ENCODE data around the gene ASB11. TPM values are rescaled to one million over a fixed set of nuclear protein-coding genes. Genes with fewer than 3 reads are reported as not detected.

The ASB11 gene
- total RNA-seq, 1 donor from 2014 or later, result not detected

DNA sequence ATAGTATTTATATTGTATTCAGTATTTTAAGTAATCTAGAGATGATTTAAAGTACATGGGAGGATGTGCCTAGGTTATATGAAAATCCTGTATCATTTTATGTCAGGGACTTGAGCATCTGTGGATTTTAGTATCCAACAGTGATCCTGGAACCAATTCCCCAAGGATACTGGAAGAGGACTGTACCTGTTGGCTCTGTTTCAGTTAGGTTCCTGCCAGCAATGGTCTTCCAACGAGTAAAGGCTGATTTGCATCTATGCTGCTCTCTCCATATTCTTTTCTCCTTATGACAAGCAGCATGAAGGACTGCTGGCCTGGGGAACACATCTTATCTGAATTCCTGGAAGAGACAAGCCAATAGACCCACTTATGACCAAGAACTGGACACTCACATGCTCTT, 80.4 kb downstream of the ASB11 start:
- intact Hi-C loops (cut with micrococcal nuclease), result no loop called here

- intact Hi-C loops (cut with micrococcal nuclease), result no loop called here
Measured at GRCh38 chrX:15233416-15234015, 81.9 kb downstream of the ASB11 start.

Other genes starting within 250 kb of the ASB11 start
- 0.34 and 0.39 TPM in 2 replicates for gene ASB9, start 45.6 kb downstream of the ASB11 start, total RNA-seq
- gene PIGA, start 19.9 kb upstream of the ASB11 start, total RNA-seq, result 19.4 and 21.3 TPM in 2 replicates
- gene VEGFD, start 68.8 kb upstream of the ASB11 start, total RNA-seq, result not detected in 2 replicates
- gene PIR, start 177.7 kb upstream of the ASB11 start, total RNA-seq, result 9.3 and 10.7 TPM in 2 replicates
- gene BMX, start 185.2 kb upstream of the ASB11 start, total RNA-seq, result not detected in 2 replicates